Measurements from ENCODE around the gene TUBA4A.
A peak's percentile ranks its signal among the peaks of the same experiment; 100 is the strongest.
"Not testable (repeated sequence)": the region's sequence is repeated elsewhere in the genome, so short reads cannot be mapped to it uniquely, and the experiment has no call there.

Gene TUBA4A

GRCh38 chr2:219266886-219267285 is 13.2 kb upstream of the TUBA4A start:
- no peak overlapping the region for H3K4me3 ChIP-seq (replicated peaks; ENCODE audit: low read depth, low read length)
- TF ChIP-seq CTCF (IDR thresholded peaks at IDR 0.05; ENCODE audit: low read length, missing control alignments), result no peak
- DNase-seq (ENCODE audit: low read depth), result no peak

DNA sequence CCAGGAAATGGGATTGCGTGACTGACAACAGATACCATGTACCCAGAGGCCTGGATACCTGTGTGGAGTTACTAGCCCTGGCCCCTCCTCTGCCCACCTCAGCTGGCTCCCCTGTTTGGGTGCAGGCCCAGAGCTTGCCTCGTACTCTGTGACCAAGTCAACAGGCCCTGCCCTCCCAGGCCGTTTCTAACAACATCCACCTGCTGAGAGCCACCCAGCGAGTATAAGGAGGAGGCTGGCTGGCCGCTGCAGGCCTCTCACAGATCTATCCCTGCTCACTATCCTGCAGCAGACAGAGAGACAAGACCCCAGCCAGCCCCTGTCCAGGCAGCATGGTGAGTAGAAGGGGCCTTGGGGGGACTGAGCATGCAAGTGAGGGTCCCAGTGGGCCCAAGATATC is 12.5 kb upstream of the TUBA4A start:
- TF ChIP-seq CTCF (IDR thresholded peaks at IDR 0.05; ENCODE audit: low read length, missing control alignments), result no peak
- DNase-seq (ENCODE audit: low read depth), result no peak
- no peak overlapping the region for H3K4me3 ChIP-seq (replicated peaks; ENCODE audit: low read depth, low read length)

- no peak for DNase-seq (ENCODE audit: low read depth)
- no peak for TF ChIP-seq CTCF (IDR thresholded peaks at IDR 0.05; ENCODE audit: low read length, missing control alignments)
- H3K4me3 ChIP-seq (replicated peaks; ENCODE audit: low read depth, low read length), result no peak overlapping the region
Measured at GRCh38 chr2:219261024-219261855, 7.5 kb upstream of the TUBA4A start.

- not testable (repeated sequence) for H3K4me3 ChIP-seq (replicated peaks; ENCODE audit: low read depth, low read length)
Measured at GRCh38 chr2:219258942-219259341, 5.2 kb upstream of the TUBA4A start.

DNA sequence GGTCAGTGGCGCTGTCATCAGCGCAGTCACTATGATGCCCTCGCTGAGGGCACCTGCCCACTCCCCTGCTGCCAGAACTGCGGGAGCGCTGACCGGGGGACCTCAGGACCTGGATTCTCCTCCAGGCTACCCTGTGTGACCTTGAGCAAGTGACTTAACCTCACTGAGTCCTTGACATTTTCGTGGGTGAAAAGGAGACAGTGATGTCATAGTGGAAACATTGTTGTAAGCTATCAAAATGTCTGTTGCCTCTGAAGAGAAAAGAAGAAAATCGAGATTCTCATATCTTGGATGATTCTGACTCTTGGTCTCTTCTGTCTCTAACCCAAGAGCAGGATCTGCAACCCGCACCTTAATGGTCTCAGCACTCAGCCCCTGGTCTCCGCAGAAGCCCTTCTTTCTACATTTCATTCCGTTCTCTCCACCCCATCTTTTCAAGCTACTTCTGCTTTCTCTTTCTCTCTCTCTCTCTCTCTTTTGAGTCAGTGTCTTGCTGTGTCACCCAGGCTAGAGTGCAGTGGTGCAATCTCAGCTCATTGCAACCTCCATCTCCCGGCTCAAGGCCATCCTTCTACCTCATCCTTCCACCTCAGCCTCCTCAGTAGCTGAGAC is 978 bp upstream of the TUBA4A start:
- H3K4me3 ChIP-seq (replicated peaks; ENCODE audit: low read depth, low read length), result peak overlapping the region; percentile 65
- no peak for TF ChIP-seq CTCF (IDR thresholded peaks at IDR 0.05; ENCODE audit: low read length, missing control alignments)
- DNase-seq (ENCODE audit: low read depth), result no peak

More at GRCh38 chr2:219258942-219259341, 5.2 kb upstream of the TUBA4A start:
- not testable (repeated sequence) for DNase-seq (ENCODE audit: low read depth)

GRCh38 chr2:219252900-219253752 is 592 bp downstream of the TUBA4A start, which contains the start of gene TUBA4B:
Gene TUBA4B, plus strand, starts transcription at chr2:219253243. Its CDS starts 165 bp downstream, at chr2:219253408.
- peak within 1 kb of the TSS; percentile 65 for H3K4me3 ChIP-seq (replicated peaks; ENCODE audit: low read depth, low read length)
- TF ChIP-seq CTCF (IDR thresholded peaks at IDR 0.05; ENCODE audit: low read length, missing control alignments), result no peak
- DNase-seq (ENCODE audit: low read depth), result peak; percentile 24

- no peak for TF ChIP-seq CTCF (IDR thresholded peaks at IDR 0.05; ENCODE audit: low read length, missing control alignments)
- DNase-seq (ENCODE audit: low read depth), result no peak
- H3K4me3 ChIP-seq (replicated peaks; ENCODE audit: low read depth, low read length), result peak overlapping the region; percentile 65
Measured at GRCh38 chr2:219252570-219252899, 1.2 kb downstream of the TUBA4A start.
